RPMI7951 (cell line): Measurements from ENCODE around the gene ITSN1. TPM values are rescaled to one million over a fixed set of nuclear protein-coding genes. Genes with fewer than 3 reads are reported as not detected.

Experiments
- total RNA-seq: library from RNA; depleted of rRNA; stranded (reverse); fragments of >200 nt; shearing (Covaris generic); gene quantifications from 2 replicates; pipeline ENCODE4 v1.2.3, GENCODE V29; 2014; rRNA removed

ITSN1 gene
- total RNA-seq, 1 experiment from 2014 or later: 25.8 TPM

Other genes starting within 250 kb of the ITSN1 start
- gene IFNGR2, start 239.1 kb upstream of the ITSN1 start, total RNA-seq: 55.3 and 78.7 TPM in 2 replicates
- gene TMEM50B, start 162.5 kb upstream of the ITSN1 start, total RNA-seq: 35.9 and 37.3 TPM in 2 replicates
- gene DNAJC28, start 150.8 kb upstream of the ITSN1 start, total RNA-seq: 2.0 and 2.6 TPM in 2 replicates
- gene GART, start 100.4 kb upstream of the ITSN1 start, total RNA-seq: 67.6 TPM in 2 replicates
- gene SON, start 99.5 kb upstream of the ITSN1 start, total RNA-seq: 109 and 170 TPM in 2 replicates
- gene DONSON, start 53.8 kb upstream of the ITSN1 start, total RNA-seq: 36.8 and 48.8 TPM in 2 replicates
- gene CRYZL1, start 760 bp upstream of the ITSN1 start, total RNA-seq: 11.9 and 12.4 TPM in 2 replicates